GM21619 (cell line): ENCODE data around the gene BMPER.

Experiments used
- ATAC-seq: cut with Tn5 transposase; IDR thresholded peaks from one replicate; pipeline ENCODE4 v1.9.1; 2021; ENCODE audit not compliant: unreplicated experiment

The BMPER gene

GRCh38 chr7:34086981-34087380, 181.6 kb downstream of the BMPER start:
- ATAC-seq: no peak

- no peak for ATAC-seq
Observed at GRCh38 chr7:34087892-34088891, 182.9 kb downstream of the BMPER start.

- no peak for ATAC-seq
Observed at GRCh38 chr7:34090816-34091215, 185.5 kb downstream of the BMPER start.

GRCh38 chr7:34091321-34091917, 186.1 kb downstream of the BMPER start:
- ATAC-seq: no peak

GRCh38 chr7:34093276-34093675, 187.9 kb downstream of the BMPER start:
- ATAC-seq: no peak

GRCh38 chr7:34096198-34096651, 190.9 kb downstream of the BMPER start:
- ATAC-seq: no peak

GRCh38 chr7:34096777-34097176, 191.4 kb downstream of the BMPER start:
- no peak for ATAC-seq

- ATAC-seq: no peak
Observed at GRCh38 chr7:34100661-34101060, 195.3 kb downstream of the BMPER start.

GRCh38 chr7:34104115-34104514, 198.8 kb downstream of the BMPER start:
- no peak for ATAC-seq

- ATAC-seq: no peak
Observed at GRCh38 chr7:34104992-34105391, 199.7 kb downstream of the BMPER start.

GRCh38 chr7:34107276-34107675, 201.9 kb downstream of the BMPER start:
- no peak for ATAC-seq

- ATAC-seq: no peak
Observed at GRCh38 chr7:34108165-34108564, 202.8 kb downstream of the BMPER start.

- no peak for ATAC-seq
Observed at GRCh38 chr7:34109936-34110780, 204.8 kb downstream of the BMPER start.

GRCh38 chr7:34111031-34111430, 205.7 kb downstream of the BMPER start:
- ATAC-seq: no peak

GRCh38 chr7:34115503-34115902, 210.2 kb downstream of the BMPER start:
- ATAC-seq: no peak

GRCh38 chr7:34117573-34117972, 212.2 kb downstream of the BMPER start:
- no peak for ATAC-seq

GRCh38 chr7:34121366-34121765, 216.0 kb downstream of the BMPER start:
- no peak for ATAC-seq

GRCh38 chr7:34123316-34123715, 218.0 kb downstream of the BMPER start:
- ATAC-seq: no peak

GRCh38 chr7:34124765-34125164, 219.4 kb downstream of the BMPER start:
- ATAC-seq: no peak

- no peak for ATAC-seq
Observed at GRCh38 chr7:34128762-34129161, 223.4 kb downstream of the BMPER start.
